OCI-LY3 (cell line): ENCODE data around the gene EYA2.

Experiments used
- H2AFZ ChIP-seq: fragments of 200-600, 300-600 bp; shearing (Covaris generic); 2 replicates; pipeline ENCODE4 v1.6.0; 2014; ENCODE audit warnings: antibody characterized with exemption, low read depth, low read length
- H3K27ac ChIP-seq: fragments of 200-600, 300-600 bp; sonication (generic); 2 replicates; pipeline ENCODE4 v1.5.1; 2014; ENCODE audit warnings: mild to moderate bottlenecking, low read length, moderate library complexity, mixed read lengths
- H3K27me3 ChIP-seq: fragments of 200-600, 300-600 bp; sonication (generic); 2 replicates; pipeline ENCODE4 v1.6.1; 2014; ENCODE audit warnings: low read depth, low read length, mixed read lengths
- H3K36me3 ChIP-seq: fragments of 200-600, 300-600 bp; sonication (generic); replicated peaks from 2 replicates; pipeline ENCODE3; 2014; ENCODE audit warnings: low read depth, low read length, mixed read lengths
- H3K4me1 ChIP-seq: fragments of 300-600, 200-600 bp; sonication (generic); 2 replicates; pipeline ENCODE4 v1.6.1; 2014; ENCODE audit warnings: low read length, mixed read lengths
- H3K4me2 ChIP-seq: fragments of 200-600, 300-600 bp; sonication (generic); 2 replicates; pipeline ENCODE4 v1.6.1; 2014; ENCODE audit warnings: low read length, mixed read lengths
- H3K4me3 ChIP-seq: fragments of 300-600, 200-600 bp; sonication (generic); 2 replicates; pipeline ENCODE4 v1.5.1; 2014; ENCODE audit warnings: antibody characterized with exemption, mild to moderate bottlenecking, low read length, moderate library complexity
- H3K79me2 ChIP-seq: fragments of 300-600, 200-600 bp; shearing (Covaris generic); 2 replicates; pipeline ENCODE4 v1.6.1; 2014; ENCODE audit warnings: mild to moderate bottlenecking, low read length, mixed read lengths
- H3K9ac ChIP-seq: fragments of 300-600, 200-600 bp; shearing (Covaris generic); 2 replicates; pipeline ENCODE4 v1.6.0; 2014; ENCODE audit warnings: mild to moderate bottlenecking, low read length, moderate library complexity
- H3K9me3 ChIP-seq: fragments of 200-600, 300-600 bp; shearing (Covaris generic); 2 replicates; pipeline ENCODE4 v1.6.1; 2014; ENCODE audit warnings: low read length, mixed read lengths; ENCODE audit not compliant: insufficient read depth
- H4K20me1 ChIP-seq: fragments of 200-600, 300-600 bp; sonication (generic); 2 replicates; pipeline ENCODE4 v1.6.1; 2016; ENCODE audit warnings: low read length, mixed read lengths; ENCODE audit not compliant: insufficient read depth
- EZH2phosphoT487 ChIP-seq: fragments of 200-600 bp; shearing (Covaris generic); IDR thresholded peaks from 2 replicates; pipeline ENCODE4 v1.6.1; 2018; ENCODE audit warnings: antibody characterized with exemption, mixed run types, low read depth
- TF ChIP-seq, protein P1 (sequence below): fragments of 200-600, 300-600 bp; sonication (generic); IDR thresholded peaks from 2 replicates; pipeline ENCODE4 v1.5.1; 2014; ENCODE audit warnings: antibody characterized with exemption, low read length, low read depth

The EYA2 gene

DNA sequence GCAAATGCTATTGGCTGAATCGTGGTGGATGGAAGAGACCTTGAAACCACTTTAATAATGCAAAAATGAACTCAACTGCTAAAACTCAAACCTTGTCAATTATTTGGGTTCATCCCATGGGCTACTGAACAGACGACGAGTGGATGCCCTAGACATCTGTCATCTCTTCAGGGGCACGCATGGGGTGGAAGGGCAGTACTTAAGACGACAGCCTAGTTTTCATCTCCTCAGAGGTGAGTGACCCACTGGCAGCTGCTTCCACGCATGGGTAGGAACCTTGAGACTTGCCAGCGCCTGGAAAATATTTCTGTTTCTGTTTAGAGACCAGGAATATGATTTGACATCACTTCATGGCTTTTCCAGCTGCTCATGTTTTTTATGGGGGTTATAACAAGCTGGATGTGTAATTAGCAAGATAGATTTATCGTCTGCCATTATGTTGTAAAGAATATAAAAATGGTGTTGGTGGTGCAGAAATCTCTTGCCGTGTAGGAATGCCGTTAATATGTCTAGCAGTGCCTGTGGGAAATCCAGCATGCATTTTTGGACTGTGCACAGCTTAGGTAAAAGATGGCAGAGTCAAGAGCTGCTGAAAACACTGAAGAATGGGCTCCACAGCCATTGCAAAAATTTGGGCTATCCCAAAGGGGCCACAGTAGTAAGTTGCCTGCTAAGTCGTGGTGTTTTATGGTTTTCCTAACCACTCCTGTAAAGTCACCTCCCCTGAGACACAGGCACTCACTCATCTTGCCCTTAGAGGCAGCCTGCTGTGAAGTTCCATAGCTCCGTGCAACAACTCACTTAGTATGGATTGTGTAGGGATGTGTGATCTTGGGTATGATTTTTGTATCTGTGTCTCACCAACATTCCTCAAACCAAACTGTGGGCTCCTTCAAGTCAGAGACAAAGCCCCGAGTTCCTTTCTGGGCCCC, 203.3 kb downstream of the EYA2 start:
- H3K4me3 ChIP-seq, result no peak overlapping the region
- H3K36me3 ChIP-seq, result no peaks in the 10 kb centered on the region
- H3K27ac ChIP-seq, result no peak overlapping the region
- peaks cover 35% of the 10 kb centered on the region; the same call in 1 of the 2 replicates for H3K27me3 ChIP-seq
- H3K4me1 ChIP-seq, result no peaks in the 10 kb centered on the region
- H2AFZ ChIP-seq, result no peak overlapping the region
- TF ChIP-seq, protein P1, sequence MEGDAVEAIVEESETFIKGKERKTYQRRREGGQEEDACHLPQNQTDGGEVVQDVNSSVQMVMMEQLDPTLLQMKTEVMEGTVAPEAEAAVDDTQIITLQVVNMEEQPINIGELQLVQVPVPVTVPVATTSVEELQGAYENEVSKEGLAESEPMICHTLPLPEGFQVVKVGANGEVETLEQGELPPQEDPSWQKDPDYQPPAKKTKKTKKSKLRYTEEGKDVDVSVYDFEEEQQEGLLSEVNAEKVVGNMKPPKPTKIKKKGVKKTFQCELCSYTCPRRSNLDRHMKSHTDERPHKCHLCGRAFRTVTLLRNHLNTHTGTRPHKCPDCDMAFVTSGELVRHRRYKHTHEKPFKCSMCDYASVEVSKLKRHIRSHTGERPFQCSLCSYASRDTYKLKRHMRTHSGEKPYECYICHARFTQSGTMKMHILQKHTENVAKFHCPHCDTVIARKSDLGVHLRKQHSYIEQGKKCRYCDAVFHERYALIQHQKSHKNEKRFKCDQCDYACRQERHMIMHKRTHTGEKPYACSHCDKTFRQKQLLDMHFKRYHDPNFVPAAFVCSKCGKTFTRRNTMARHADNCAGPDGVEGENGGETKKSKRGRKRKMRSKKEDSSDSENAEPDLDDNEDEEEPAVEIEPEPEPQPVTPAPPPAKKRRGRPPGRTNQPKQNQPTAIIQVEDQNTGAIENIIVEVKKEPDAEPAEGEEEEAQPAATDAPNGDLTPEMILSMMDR, result no peak
- no peak for TF ChIP-seq EZH2phosphoT487
- H3K79me2 ChIP-seq, result no peaks in the 10 kb centered on the region
- H3K4me2 ChIP-seq, result no peak overlapping the region
- H4K20me1 ChIP-seq, result no peaks in the 10 kb centered on the region
- 0 out of 2 replicates have a peak, but pooled peaks cover 4% of the 10 kb centered on the region for H3K9me3 ChIP-seq
- no peak overlapping the region for H3K9ac ChIP-seq

DNA sequence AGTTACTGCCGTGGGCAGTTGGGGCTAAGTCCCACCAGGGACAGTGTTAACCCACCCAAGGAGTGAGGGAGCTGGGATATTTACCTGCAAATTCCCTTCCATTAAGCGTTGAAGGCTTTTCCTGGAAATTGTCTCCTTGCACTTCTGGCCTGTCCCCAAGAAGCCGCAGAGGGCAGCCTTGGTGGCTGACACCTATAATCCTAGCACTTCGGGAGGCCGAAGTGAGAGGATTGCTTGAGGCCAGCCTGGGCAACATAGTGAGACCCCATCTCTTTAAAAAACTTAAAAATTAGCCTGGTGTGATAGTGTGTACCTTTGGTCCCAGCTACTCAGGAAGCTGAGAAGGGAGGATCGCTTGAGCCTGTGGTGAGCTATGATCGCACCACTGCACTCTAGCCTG, 204.4 kb downstream of the EYA2 start:
- H3K27ac ChIP-seq, result no peak overlapping the region

DNA sequence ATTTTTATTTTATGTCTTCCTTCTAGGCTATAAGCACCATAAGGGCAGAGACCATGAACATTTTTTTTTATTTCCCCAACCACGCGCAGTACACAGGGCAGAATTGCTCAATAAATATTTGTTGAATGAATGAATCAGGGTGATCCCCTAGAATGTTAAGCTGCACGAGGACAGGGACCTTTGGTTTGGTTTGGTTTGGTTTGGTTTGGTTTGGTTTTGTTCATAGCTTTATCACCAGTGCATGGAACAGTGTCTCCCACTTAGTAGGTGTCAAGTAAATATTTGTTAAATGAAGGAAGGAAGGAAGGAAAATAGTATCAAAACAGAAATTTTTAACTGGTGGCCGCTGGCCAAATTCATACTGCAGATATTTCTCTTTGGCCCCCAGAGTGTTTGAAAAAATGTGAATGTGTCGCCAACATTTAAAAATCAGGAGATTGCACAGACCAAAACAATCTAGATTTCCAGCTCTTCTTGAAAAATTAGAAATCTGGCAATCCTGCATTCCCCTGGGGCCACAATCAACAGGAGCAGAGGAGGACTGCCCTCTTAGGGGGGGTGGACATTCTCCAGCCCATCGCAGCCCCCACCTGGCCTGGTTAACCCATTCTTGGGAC, 205.3 kb downstream of the EYA2 start:
- Histone ChIP-seq H3K36me3 (no peaks in the 10 kb centered on the region), H3K79me2 (no peaks in the 10 kb centered on the region)

More for the DNA sequence above, 204.4 kb downstream of the EYA2 start:
- H3K36me3 ChIP-seq, result no peaks in the 10 kb centered on the region
- H3K79me2 ChIP-seq, result no peaks in the 10 kb centered on the region
- no peak overlapping the region for H3K4me2 ChIP-seq
- no peak overlapping the region for H3K9ac ChIP-seq
- no peaks in the 10 kb centered on the region for H3K4me1 ChIP-seq
- H3K9me3 ChIP-seq, result peaks cover 8% of the 10 kb centered on the region; the same call in 1 of the 2 replicates
- peaks cover 35% of the 10 kb centered on the region; the same call in 1 of the 2 replicates for H3K27me3 ChIP-seq
- H2AFZ ChIP-seq, result no peak overlapping the region
- H3K4me3 ChIP-seq, result no peak overlapping the region
- H4K20me1 ChIP-seq, result no peaks in the 10 kb centered on the region
- TF ChIP-seq EZH2phosphoT487, result no peak
- TF ChIP-seq, protein P1, result no peak

More for the DNA sequence above, 205.3 kb downstream of the EYA2 start:
- no peak overlapping the region for H3K4me2 ChIP-seq
- H3K4me1 ChIP-seq, result no peaks in the 10 kb centered on the region
- H3K27me3 ChIP-seq, result peaks cover 35% of the 10 kb centered on the region; the same call in 1 of the 2 replicates
- peaks cover 8% of the 10 kb centered on the region; the same call in 1 of the 2 replicates for H3K9me3 ChIP-seq
- H3K4me3 ChIP-seq, result no peak overlapping the region
- no peak overlapping the region for H3K9ac ChIP-seq
- H2AFZ ChIP-seq, result no peak overlapping the region
- TF ChIP-seq, protein P1, result no peak
- TF ChIP-seq EZH2phosphoT487, result no peak
- no peak overlapping the region for H3K27ac ChIP-seq
- H4K20me1 ChIP-seq, result no peaks in the 10 kb centered on the region
